Measurements from ENCODE around the gene PHF2. TPM values are rescaled to one million over a fixed set of nuclear protein-coding genes. Genes with fewer than 3 reads are reported as not detected.

The PHF2 gene
- total RNA-seq, 2 donors from 2014 or later, result 15.0 to 19.8 TPM

DNA sequence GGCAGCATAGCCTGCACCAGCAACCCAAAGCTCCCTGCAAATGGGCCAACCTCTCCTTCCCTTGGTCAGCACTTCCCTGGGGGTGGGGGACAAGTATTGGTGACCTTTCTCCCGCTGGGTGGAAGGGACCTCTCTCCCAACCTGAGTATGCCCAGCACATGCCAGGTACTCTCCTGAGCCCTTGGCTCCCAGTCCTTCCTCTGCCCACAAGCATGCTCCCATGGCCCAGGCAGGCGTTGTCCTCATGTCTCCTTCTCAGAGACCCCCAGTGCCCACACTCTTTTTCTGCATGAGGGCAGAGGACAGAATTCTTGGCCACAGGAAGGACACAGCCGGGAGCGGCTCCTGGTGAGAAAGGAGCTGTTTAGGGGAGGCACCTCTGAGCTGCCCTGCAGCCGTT, 60.3 kb downstream of the PHF2 start:
- Histone ChIP-seq H3K4me1 (no peaks in the 10 kb centered on the region), H3K4me3 (no peak overlapping the region), H3K36me3 (replicated peaks in 1 of 2; ENCODE audit: insufficient read depth in 1 of 2, low read depth in 2 of 2) (peaks cover 3 to 4% of the 10 kb centered on the region in 2 donors), H3K9me3 (no peaks in the 10 kb centered on the region), H3K27ac (no peak overlapping the region), H3K27me3 (no peaks in the 10 kb centered on the region)
- intact Hi-C loops (cut with DNase I), result no loop called here
- 90 to 99% methylated on average over 5 of the region's 5 CpGs for WGBS, 2 donors
- DNase-seq, result no peak
- ATAC-seq, result no peak
- TF ChIP-seq, protein P1, sequence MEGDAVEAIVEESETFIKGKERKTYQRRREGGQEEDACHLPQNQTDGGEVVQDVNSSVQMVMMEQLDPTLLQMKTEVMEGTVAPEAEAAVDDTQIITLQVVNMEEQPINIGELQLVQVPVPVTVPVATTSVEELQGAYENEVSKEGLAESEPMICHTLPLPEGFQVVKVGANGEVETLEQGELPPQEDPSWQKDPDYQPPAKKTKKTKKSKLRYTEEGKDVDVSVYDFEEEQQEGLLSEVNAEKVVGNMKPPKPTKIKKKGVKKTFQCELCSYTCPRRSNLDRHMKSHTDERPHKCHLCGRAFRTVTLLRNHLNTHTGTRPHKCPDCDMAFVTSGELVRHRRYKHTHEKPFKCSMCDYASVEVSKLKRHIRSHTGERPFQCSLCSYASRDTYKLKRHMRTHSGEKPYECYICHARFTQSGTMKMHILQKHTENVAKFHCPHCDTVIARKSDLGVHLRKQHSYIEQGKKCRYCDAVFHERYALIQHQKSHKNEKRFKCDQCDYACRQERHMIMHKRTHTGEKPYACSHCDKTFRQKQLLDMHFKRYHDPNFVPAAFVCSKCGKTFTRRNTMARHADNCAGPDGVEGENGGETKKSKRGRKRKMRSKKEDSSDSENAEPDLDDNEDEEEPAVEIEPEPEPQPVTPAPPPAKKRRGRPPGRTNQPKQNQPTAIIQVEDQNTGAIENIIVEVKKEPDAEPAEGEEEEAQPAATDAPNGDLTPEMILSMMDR (IDR thresholded peaks at IDR 0.05), result no peak
- TF ChIP-seq POLR2A (IDR thresholded peaks at IDR 0.05), result no peak

GRCh38 chr9:93637886-93638285, 61.5 kb downstream of the PHF2 start:
- peaks cover 3 to 4% of the 10 kb centered on the region in 2 donors for H3K36me3 ChIP-seq (replicated peaks in 1 of 2; ENCODE audit: insufficient read depth in 1 of 2, low read depth in 2 of 2)
- intact Hi-C loops (cut with DNase I), result no loop called here
- no peak for DNase-seq
- WGBS, 2 donors, result 99% methylated on average over 3 of the region's 3 CpGs
- no peaks in the 10 kb centered on the region for H3K9me3 ChIP-seq
- TF ChIP-seq, protein P1 (IDR thresholded peaks at IDR 0.05), result no peak
- no peak for TF ChIP-seq POLR2A (IDR thresholded peaks at IDR 0.05)
- ATAC-seq, result no peak
- no peaks in the 10 kb centered on the region for H3K4me1 ChIP-seq
- H3K27me3 ChIP-seq, result no peaks in the 10 kb centered on the region
- no peak overlapping the region for H3K4me3 ChIP-seq
- no peak overlapping the region for H3K27ac ChIP-seq

DNA sequence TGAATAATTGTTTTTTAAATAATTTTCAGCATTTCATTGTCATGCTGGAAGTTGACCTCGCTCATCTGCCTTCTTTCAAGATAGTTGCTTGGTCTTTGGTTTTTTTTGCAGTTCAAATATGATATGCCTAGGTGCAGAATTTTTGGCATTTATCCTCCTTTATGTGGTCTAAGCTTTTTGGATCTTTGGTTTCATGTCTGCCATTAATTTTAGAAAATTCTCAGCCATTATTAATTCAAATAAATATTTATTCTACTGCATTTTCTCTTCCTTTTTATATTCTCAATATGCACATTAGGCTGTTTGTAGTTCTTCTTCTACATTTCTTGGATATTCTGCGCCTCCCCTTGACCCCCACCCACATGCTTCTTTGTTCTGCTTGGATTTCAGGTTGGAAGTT, 63.6 kb downstream of the PHF2 start:
- no peaks in the 10 kb centered on the region for H3K4me1 ChIP-seq
- no peak overlapping the region for H3K27ac ChIP-seq
- H3K36me3 ChIP-seq (replicated peaks in 1 of 2; ENCODE audit: insufficient read depth in 1 of 2, low read depth in 2 of 2), result peaks cover 3 to 4% of the 10 kb centered on the region in 2 donors
- TF ChIP-seq POLR2A (IDR thresholded peaks at IDR 0.05), result no peak
- TF ChIP-seq, protein P1 (IDR thresholded peaks at IDR 0.05), result no peak
- DNase-seq (no peak), ATAC-seq (no peak)
- intact Hi-C loops (cut with DNase I), result no loop called here
- no peaks in the 10 kb centered on the region for H3K27me3 ChIP-seq
- H3K4me3 ChIP-seq, result no peak overlapping the region
- H3K9me3 ChIP-seq, result no peaks in the 10 kb centered on the region
- 95 to 100% methylated on average over 2 of the region's 2 CpGs for WGBS, 2 donors

- Histone ChIP-seq H3K27ac (no peak overlapping the region), H3K9me3 (no peaks in the 10 kb centered on the region), H3K27me3 (no peaks in the 10 kb centered on the region), H3K36me3 (replicated peaks in 1 of 2; ENCODE audit: insufficient read depth in 1 of 2, low read depth in 2 of 2) (peaks cover 0 to 5% of the 10 kb centered on the region in 2 donors), H3K4me1 (no peaks in the 10 kb centered on the region), H3K4me3 (no peak overlapping the region)
- DNase-seq, result peak in 1 of 4 donors; percentile 1
- intact Hi-C loops (cut with DNase I), result no loop called here
- no peak for ATAC-seq
- 74 to 77% methylated on average over 5 of the region's 5 CpGs for WGBS, 2 donors
- TF ChIP-seq POLR2A (IDR thresholded peaks at IDR 0.05), result no peak
- TF ChIP-seq, protein P1 (IDR thresholded peaks at IDR 0.05), result no peak
Measured at GRCh38 chr9:93642961-93643360, 66.6 kb downstream of the PHF2 start.

GRCh38 chr9:93644397-93645088, 68.2 kb downstream of the PHF2 start:
- Histone ChIP-seq H3K27ac (no peak overlapping the region), H3K4me3 (no peak overlapping the region), H3K36me3 (replicated peaks in 1 of 2; ENCODE audit: insufficient read depth in 1 of 2, low read depth in 2 of 2) (peaks cover 2 to 7% of the 10 kb centered on the region in 2 donors), H3K27me3 (no peaks in the 10 kb centered on the region), H3K4me1 (no peaks in the 10 kb centered on the region), H3K9me3 (no peaks in the 10 kb centered on the region)
- peak in 1 of 4 donors; percentile 1 for DNase-seq
- 91 to 97% methylated on average over 9 to 12 of the region's 12 CpGs for WGBS, 2 donors
- ATAC-seq, result no peak
- TF ChIP-seq, protein P1 (IDR thresholded peaks at IDR 0.05), result no peak
- no peak for TF ChIP-seq POLR2A (IDR thresholded peaks at IDR 0.05)
- intact Hi-C loops (cut with DNase I), result no loop called here

All from body of pancreas (tissue), 4 donors.